COLO668 (cell line): Measurements from ENCODE around the gene PRR19.
"Not testable (repeated sequence)": the region's sequence is repeated elsewhere in the genome, so short reads cannot be mapped to it uniquely, and the experiment has no call there.

Experiments used
- DNase-seq: peaks from one replicate; lab custom pipeline; 2025; ENCODE audit not compliant: unreplicated experiment; lab: John Stamatoyannopoulos, UW

Gene PRR19

DNA sequence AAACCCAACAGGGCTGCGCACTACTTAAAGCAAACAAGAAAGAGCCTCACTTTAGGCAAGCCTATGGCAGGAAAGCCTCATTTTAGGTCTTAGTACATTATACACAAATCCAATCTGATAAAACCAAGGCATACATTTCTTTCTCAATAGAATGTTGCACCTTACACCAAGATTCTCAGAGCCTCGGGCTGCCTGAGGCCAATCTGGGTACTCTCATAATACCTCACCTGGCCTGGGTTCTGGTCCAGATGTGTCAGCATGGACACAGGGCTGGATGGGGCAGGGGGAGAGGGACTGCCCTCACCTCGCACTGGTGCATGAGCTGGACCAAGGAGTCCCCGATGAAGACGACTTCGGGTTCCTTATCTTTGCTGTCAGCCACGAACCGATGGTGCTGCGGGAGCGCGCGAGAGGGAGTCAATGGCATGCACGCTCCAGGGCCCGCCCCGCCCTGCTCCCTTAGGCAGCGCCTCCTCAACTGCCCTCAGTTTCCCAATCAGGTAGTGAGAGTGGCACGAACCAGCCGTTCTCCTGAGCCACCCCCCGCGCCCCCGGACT lies at the start of gene PRR19:
TSS of gene PRR19 (plus strand) at position 487 of the 558 bp plus-strand sequence. CDS start 7,453 bp downstream, outside the sequence.
- peak; percentile 57 for DNase-seq

DNA sequence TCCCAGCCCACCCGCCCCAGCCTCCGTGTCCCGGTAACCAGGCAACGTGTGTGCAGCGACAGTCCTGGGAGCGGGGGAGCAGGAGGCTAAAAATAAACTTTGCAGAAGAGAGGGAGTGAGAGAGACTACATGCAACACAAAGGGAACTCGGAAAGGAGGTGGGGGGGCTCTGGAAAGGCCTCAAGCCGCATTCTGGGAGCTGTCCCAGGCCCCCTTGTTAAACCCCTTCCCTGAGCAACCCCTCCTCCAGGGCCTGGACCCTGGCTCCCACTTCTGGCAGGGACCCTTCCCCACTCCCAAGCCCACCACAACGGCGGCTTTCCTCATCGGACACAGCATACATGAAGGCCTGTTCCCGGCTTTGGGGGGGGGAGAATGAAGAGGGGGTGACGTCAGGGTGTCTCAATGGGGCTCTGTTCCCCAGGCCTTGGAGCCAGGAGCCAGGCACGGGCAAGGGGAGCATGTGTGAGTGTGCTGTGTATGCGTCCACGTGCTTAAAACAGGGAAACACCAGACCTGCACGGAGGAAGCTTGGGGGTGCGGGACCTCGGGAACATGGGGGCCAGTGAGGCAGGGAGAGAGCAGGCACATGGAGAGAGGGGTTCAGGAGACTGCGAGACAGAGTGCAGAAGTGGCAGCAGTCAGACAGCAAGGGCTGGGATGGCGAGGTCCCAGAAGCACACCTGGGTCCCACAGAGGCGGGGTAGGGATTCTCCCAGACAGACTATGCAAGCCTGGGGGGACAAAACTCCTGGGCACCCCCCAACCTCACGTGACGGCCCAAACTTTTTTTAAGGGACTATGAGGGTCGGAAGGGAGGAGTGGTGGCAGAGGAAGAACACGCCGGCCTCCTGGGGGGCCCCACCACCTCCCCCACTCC lies 49.3 kb upstream of the PRR19 start:
- peak; percentile 48 for DNase-seq

DNA sequence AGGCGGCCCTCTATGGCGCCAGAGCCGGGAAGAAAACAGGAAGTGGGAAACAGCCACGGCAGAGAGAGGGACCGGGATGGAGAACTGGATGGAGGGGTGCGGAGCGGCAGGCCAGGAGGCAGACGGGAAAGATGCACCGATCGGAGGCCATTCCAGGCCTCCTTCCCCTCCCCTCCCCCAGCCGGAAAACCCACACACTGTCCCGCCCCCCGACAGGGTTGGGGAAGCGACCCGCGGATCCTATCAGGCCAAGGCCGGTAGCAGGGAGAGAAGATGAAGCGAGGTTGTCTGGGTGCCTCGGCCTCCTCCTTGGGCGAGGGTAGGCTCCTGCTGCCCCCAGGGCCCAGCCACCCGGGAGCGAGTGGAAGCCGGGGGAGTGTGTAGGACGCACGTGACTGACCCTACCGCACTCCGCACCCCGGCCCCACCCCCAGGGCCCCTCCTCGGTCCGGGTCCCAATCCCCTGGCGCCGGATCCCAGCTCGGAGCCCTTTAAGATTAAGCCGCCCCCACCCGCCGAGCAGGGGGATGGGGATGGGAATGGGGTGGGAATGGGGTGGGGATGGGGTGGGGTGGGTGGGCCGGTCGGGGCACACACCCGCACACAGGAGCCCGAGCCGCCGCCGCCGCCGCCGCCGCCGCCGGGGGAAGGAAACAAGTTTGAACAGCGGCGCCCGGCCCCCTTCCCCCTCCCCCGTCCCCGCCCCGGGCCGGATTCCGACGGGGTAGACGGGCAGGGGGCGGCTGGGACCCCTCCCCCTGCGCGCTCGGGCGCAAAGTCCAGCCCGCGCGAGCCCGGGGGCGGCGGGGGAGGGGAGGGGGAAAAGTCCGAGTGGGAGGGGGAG lies 48.5 kb upstream of the PRR19 start:
- peak; percentile 67 for DNase-seq

DNA sequence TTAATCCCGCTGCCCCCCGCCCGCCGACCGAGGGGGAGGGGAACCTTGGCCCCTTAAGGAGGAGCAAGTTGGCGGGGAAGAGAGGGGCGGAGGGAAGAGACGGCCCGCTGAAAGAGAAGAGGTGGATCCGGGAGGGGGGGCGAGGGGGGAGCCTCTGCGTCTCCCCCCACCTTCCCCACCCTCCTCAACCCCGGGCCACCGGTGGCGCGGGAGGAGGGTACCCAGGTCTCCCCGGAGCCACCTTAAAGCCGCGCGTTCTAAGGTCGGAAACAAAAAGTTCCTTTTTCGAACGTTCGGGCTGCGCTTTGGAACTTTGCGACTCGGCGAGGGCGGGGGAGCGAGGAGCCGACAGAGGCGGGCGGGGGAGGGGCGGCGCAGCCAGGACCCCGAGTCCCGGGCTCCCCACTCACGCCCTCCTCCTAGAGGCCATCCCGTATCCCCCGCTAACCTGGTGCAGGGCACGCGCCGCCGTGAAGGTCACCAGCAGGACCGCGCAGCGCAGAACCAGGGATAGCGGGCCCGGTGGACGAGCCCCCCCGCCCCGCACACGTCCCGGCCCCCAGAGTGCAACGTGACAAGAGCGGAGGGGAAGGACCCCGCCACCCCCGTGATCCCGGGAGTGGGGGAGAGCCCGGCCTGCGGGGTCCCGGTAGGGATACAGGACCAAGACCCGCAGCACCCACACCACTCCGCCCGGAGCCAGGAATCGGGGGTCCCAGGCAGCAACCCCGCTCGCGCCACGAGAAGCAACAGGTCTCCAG lies 47.7 kb upstream of the PRR19 start:
- peak; percentile 52 for DNase-seq

DNA sequence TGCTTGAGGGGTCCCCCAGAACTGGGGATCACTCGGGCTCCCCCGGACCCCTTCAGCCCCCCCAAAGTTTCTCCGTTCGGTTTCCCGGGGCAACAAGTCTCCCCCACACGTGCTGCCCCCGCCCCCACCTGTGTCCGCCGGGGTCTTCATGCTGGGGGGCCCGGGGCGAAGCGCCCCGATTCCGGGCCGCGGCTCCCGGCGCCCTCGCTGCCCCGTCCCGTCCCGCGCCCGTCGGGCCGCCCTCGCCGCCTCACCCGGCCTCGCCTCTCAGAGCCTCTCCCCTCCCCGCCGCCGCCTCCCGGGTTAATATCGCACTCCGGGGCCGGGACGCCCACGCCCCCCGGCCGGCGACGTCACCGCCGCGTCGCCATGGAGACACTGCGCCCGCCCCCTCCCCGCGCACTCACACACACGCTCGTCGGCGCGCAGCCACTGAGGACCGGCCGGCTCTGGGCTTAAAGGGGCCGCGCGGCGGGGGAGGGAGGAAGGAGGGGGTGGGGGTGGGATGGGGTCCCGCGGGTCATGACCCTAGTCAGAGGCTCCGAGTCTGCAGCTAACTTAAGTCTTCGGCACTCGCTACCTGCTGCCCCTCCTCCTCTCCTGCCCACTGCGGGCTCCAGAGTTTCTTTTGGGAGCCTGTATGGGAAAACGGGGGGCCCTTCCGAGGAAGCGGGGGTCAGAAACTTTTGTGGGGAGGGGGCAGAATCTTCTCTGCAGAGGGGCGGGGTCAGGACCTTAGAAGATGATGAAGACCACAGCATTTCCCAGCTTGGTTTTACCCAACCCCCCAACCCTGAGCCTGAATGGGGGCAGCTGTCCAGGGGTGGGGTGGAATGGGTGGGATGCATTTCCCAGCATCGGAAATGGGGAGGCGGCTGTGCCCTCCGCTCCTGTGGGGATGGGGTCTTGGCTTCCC lies 46.8 kb upstream of the PRR19 start, which contains the start of gene ERF:
TSS of gene ERF (minus strand) at position 279 of the 916 bp plus-strand sequence. CDS start at position 150, 129 bp downstream.
- peak; percentile 92 for DNase-seq

DNA sequence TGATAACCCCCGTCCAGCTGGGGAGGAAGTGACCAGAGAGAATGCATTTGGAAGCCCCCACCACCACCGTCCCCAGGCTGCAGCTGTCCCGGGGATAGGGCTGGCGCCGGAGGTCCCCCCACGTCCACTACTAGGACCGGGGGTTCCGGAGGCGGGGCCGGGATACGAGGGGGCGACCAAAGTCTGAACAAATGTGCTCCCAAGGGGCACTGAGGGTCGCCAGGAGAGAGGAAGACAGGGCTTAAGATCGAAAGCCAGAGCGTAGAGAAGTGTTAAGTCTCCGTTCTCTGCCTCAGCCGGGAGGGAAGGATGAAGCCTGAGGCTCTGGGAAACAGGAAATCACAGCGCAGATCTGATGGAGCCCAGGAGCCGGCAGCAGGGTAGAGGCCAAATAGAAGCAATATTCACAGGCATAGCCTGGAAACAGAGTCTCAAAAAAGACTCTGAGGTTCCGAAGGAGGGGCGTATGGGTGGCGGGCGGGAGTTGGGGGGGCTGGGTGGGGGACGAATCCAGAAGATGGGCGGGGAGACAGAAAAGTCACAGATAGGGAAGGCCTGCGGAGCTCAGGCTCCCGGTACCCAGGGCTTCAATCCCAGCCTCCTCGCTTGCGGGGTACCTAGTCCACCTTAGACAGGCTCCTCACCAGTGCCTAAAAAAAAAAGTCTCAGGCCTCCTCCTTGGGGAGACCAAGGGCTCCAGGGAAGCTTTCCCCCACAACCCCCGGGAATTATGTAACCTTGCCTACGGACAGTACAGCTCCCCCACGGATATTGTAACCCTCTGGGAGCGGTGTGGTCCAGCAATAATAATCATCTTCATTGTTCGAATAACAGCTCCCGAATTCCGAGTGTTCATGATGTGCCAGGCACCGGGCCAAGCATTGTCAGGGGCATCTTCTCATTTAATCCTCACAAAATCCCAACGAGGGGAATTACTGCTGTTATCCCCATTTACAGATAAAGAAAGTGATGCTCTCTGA lies 45.9 kb upstream of the PRR19 start:
- peak; percentile 33 for DNase-seq

DNA sequence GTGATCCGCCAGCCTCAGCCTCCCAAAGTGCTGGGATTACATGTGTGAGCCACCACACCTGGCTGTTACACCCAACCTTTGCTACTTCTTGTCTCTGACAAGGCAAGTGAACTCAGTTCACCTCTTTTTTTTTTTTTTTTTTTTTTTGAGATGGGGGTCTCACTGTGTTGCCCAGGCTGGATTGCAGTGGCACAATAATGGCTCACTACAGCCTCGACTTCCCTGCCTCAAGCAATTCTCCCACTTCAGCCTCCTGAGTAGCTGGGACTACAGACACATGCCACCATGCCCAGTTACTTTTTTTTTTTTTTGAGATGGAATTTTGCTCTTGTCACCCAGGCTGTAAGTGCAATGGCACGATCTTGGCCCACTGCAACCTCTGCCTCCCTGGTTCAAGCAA lies 44.1 kb upstream of the PRR19 start:
- not testable (repeated sequence) for DNase-seq

DNA sequence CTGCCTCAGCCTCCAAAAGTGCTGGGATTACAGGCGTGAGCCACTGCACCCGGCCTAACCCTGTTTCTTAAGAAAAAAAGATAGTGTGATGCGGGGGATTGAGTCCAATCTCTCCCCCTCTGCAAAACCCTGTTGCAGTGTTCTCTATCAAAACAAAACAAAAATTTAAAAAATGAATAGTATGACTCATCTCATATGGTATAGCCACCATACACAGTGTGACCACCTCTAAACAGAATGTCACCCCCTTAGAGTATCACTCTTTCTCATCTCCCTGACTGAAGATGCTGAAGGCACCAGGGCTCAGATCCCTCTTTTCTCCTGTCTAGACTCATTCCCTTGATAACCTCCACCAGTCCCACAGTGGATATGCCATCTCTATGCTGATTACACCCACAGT lies 40.2 kb upstream of the PRR19 start:
- no peak for DNase-seq

DNA sequence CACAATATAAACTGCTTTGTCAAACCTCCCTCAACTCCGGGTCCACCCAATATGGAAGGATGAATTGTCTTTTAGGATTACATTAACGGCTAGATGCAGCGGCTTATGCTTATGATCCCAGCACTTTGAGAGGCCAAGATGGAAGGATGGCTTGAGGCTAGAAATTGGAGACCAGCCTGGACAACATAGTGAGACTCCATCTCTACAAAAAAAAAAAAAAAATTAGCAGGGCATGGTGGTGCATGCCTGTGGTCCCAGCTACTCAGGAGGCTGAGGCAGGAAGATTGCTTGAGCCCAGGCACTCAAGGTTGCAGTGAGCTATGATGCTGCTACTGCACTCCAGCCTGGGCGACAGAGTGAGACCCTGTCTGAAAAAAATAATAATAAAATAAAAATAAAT lies 35.8 kb upstream of the PRR19 start:
- not testable (repeated sequence) for DNase-seq

DNA sequence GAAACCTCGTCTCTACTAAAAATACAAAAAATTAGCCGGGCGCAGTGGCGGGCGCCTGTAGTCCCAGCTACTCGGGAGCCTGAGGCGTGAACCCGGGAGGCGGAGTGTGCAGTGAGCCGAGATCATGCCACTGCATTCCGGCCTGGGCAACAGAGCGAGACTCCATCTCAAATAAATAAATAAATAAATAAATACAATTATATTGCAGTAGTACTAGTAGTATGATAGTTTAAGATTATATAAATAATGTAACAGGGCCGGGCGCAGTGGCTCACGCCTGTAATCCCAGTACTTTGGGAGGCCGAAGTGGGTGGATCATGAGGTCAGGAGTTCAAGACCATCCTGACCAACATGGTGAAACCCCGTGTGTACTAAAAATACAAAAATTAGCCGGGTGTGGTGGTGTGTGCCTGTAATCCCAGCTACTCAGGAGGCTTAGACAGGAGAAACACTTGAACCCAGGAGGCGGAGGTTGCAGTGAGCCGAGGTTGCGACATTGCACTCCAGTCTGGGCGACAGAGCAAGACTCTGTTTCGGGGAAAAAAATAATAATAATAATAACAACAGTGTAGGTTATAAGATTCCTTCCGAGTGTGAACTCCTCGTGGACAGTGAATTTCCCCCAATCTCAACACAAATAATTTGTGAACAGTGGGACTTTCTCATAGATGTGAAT lies 34.9 kb upstream of the PRR19 start:
- not testable (repeated sequence) for DNase-seq

DNA sequence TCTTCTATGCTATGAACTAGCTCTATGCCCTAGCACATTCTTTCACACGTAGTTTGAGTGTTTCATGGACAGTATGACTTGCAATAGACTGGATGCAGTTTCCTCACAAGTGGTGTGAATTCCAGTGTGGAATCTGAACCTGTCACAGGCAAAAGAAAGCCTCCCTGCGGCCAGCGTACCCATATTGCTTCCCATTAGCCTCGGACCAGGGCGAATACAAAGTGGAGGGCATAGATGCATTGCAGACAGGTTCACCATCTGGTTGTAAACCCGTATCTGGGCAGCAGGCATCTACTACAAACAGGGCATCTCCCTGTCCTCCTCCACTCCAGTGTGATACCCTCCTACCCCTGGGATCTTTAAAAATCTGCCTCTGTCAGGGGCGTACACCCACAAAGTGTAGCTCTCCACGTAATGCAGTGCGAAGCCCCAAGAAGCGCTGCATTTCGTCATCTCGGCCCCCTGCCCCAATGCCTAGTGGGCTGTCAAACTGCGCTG lies 34.2 kb upstream of the PRR19 start:
- DNase-seq: peak; percentile 23

- peak; percentile 98 for DNase-seq
These were observed 33.7 kb upstream of the PRR19 start for GRCh38 chr19:42268142-42268703.

DNA sequence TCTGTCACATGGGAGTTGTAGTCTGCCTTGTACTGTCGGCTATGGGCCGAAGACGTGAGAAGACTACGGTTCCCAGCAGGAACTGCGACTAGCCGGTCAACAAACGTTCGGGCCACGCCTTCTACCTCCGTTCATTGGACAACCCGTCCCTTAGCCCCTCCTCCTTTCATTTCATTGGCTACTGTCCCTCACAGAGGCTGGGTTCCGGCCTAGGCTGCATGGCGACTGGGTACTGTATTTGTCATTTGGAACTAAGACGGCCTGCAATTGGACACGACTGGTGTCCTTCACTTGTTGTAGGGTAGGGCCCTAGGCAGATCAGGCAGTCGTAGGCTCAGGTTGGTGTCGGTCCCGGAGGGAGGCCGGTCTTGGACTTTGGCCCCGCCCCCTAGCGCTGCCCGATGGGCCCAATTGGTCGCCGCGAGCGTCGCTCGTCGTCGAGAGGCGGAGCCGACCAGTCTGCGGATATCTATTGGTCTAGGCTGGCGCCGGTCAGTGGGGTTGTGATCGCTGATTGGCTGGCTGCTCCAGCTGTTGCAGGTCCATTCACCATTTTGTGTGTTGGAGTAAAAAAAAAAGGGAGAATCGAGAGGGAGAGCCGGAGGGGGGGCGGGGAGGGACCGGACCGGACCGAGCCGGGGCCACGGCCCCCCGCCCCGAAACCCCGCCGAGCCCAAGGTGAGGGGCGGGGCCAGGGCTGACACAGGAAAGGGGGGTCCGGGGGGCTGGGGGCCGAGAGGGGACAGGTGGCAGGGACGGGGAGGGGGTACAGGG lies 33.0 kb upstream of the PRR19 start, which contains the start of gene CIC:
TSS of gene CIC (plus strand) at position 549 of the 774 bp plus-strand sequence. CDS start 2,532 bp downstream, outside the sequence.
- peak; percentile 100 for DNase-seq

DNA sequence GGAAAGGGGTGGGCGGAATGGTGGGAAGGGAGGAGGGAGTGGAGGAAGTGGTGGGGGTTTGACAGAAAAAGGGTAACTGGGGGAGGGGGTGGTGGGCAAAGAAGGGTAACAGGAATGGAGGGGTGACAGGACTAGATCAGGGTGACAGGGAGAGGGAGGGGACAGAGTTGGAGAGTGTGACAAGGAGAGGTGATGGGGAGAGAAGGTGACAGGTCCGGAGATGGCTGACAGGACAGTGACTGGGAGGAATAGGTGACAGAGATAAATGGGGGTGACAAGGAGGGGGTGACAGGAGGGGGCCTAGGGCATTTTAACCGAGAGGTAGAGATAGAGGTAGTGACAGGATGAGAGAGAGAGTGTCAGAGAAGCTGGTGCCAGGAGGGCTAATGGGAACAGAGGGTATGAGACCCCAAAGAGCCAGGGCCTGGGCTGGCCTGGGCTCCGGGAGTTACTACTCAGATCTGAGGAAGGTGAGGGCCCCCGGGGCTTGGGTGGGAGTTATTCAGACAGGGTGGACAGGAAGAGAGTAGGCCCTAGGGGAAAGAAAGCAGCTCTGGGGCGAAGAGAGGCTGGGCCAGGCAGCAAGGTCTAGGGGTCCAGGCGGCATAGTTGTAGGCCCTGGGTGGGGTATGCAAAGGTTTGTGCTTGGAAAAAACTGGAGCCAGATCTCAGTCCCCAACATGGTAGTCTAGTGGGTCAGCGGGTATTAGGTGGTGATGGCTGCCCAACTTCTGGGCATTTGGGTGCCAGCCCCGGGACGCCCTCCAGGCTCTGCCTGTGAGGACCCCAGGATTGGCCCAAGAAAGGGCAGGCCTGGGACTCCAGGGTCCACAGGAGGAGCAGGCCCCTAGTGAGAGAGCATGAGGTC lies 32.2 kb upstream of the PRR19 start:
- no peak for DNase-seq

DNA sequence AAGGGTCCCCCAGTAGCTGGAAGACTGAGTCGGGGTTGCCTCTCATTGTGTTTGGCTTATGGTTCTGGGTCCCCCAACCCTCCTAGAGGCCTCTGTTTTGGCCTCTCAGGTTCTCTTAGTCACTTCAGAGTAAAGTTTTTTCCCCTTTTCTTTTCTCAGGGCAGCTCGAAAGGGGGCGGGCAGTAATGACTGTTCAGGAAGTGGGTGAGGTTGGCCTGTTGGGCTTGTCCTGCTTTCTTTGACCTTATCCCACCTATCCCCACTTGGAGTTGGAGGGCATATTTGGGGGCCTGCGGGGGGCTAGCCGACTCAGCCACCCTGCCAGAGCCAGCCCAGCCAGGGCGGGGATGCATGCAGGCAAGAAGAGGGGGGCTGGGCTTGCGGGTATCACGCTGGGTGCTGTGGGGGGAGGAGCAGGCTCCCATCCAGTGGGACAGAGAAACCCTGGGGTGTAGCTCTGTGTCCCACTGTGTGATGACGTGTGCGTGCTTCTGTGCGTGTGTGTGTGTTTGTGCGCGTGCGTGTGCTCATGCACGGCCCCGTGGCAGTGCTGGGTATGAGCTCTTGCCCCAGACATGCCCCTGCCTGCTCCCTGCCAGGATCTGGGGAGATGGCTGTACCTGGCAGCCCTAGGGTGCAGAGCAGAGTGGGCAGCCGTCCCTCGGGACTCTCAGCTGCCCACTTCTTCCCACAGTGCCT lies 31.4 kb upstream of the PRR19 start:
- peak; percentile 62 for DNase-seq
